ENCODE data around the gene EHBP1. TPM values are rescaled to one million over a fixed set of nuclear protein-coding genes. Genes with fewer than 3 reads are reported as not detected.

Gene EHBP1
- polyA plus RNA-seq, 3 donors: 4.2 to 6.1 (median 6.0) TPM

GRCh38 chr2:62774555-62775366 is 69.2 kb downstream of the EHBP1 start:
- peak; percentile 95 for TF ChIP-seq CTCF (IDR thresholded peaks at IDR 0.05)
- Mint-ChIP-seq H3K27ac (peak overlapping the region in 1 of 7 donors; percentile 30), H3K36me3 (no peaks in the 10 kb centered on the region), H3K9me3 (no peaks in the 10 kb centered on the region), H3K4me3 (no peak overlapping the region), H3K4me1 (peaks cover 13% of the 10 kb centered on the region), H3K27me3 (ENCODE audit: low read depth in 3 of 3) (no peaks in the 10 kb centered on the region)
- H3K79me2 ChIP-seq (ENCODE audit: insufficient read depth, low read length): no peaks in the 10 kb centered on the region
- H3K27ac ChIP-seq (ENCODE audit: low read depth in 1 of 2, low read length in 2 of 2): no peak overlapping the region
- H3K4me2 ChIP-seq (replicated peaks; ENCODE audit: extremely low read depth, low read length, poor library complexity, severe bottlenecking): no peak overlapping the region
- intact Hi-C loops (cut with micrococcal nuclease): loop anchor here (5.0 kb wide), 1 partner anchor 317 kb away; no protein-coding TSS in a partner anchor
- no peak overlapping the region for H3K9ac ChIP-seq (ENCODE audit: insufficient read depth, low read length, poor library complexity, severe bottlenecking)
- H3K4me1 ChIP-seq (ENCODE audit: control insufficient read depth in 1 of 2, insufficient read depth in 2 of 2, low read length in 2 of 2): peaks cover 5% of the 10 kb centered on the region in 2 donors
- H2AFZ ChIP-seq (ENCODE audit: insufficient read depth, low read depth, low read length, poor library complexity, severe bottlenecking): no peak overlapping the region
- no peaks in the 10 kb centered on the region for H4K20me1 ChIP-seq (ENCODE audit: insufficient read depth, low read length)
- WGBS (ENCODE audit: insufficient coverage): no CpG with 5 or more reads among the region's 5 CpGs
- H3K9me3 ChIP-seq (replicated peaks in 1 of 2; ENCODE audit: control insufficient read depth in 1 of 2, insufficient read depth in 1 of 2, low read length in 2 of 2): no peaks in the 10 kb centered on the region
- H3K27me3 ChIP-seq (ENCODE audit: control insufficient read depth in 2 of 2, insufficient read depth in 2 of 2, low read length in 2 of 2): no peaks in the 10 kb centered on the region
- DNase-seq: peak; percentile 6 to 46 (median 15)
- no peak overlapping the region for H3K4me3 ChIP-seq (replicated peaks in 1 of 3; ENCODE audit: low read depth in 2 of 3, low read length in 3 of 3)
- no peaks in the 10 kb centered on the region for H3K36me3 ChIP-seq (replicated peaks in 1 of 2; ENCODE audit: control insufficient read depth in 1 of 2, insufficient read depth in 2 of 2, low read length in 2 of 2)

GRCh38 chr2:62775367-62775668 is 69.8 kb downstream of the EHBP1 start:
- H3K9ac ChIP-seq (ENCODE audit: insufficient read depth, low read length, poor library complexity, severe bottlenecking): no peak overlapping the region

More at GRCh38 chr2:62775367-62775668, 69.8 kb downstream of the EHBP1 start:
- intact Hi-C loops (cut with micrococcal nuclease): loop anchor here (5.0 kb wide), 1 partner anchor 318 kb away; no protein-coding TSS in a partner anchor
- no CpG with 5 or more reads among the region's 2 CpGs for WGBS (ENCODE audit: insufficient coverage)
- DNase-seq: no peak
- TF ChIP-seq CTCF (IDR thresholded peaks at IDR 0.05): peak; percentile 66
- no peaks in the 10 kb centered on the region for H3K79me2 ChIP-seq (ENCODE audit: insufficient read depth, low read length)
- no peak overlapping the region for H3K27ac Mint-ChIP-seq
- no peak overlapping the region for H3K4me2 ChIP-seq (replicated peaks; ENCODE audit: extremely low read depth, low read length, poor library complexity, severe bottlenecking)
- no peak overlapping the region for H3K27ac ChIP-seq (ENCODE audit: low read depth in 1 of 2, low read length in 2 of 2)
- no peak overlapping the region for H3K4me3 Mint-ChIP-seq
- H3K4me1 Mint-ChIP-seq: peaks cover 13% of the 10 kb centered on the region
- no peaks in the 10 kb centered on the region for H4K20me1 ChIP-seq (ENCODE audit: insufficient read depth, low read length)
- no peak overlapping the region for H2AFZ ChIP-seq (ENCODE audit: insufficient read depth, low read depth, low read length, poor library complexity, severe bottlenecking)
- no peaks in the 10 kb centered on the region for H3K36me3 Mint-ChIP-seq
- H3K4me3 ChIP-seq (replicated peaks in 1 of 3; ENCODE audit: low read depth in 2 of 3, low read length in 3 of 3): no peak overlapping the region
- no peaks in the 10 kb centered on the region for H3K27me3 Mint-ChIP-seq (ENCODE audit: low read depth in 3 of 3)
- no peaks in the 10 kb centered on the region for H3K9me3 Mint-ChIP-seq
- H3K27me3 ChIP-seq (ENCODE audit: control insufficient read depth in 2 of 2, insufficient read depth in 2 of 2, low read length in 2 of 2): no peaks in the 10 kb centered on the region
- H3K9me3 ChIP-seq (replicated peaks in 1 of 2; ENCODE audit: control insufficient read depth in 1 of 2, insufficient read depth in 1 of 2, low read length in 2 of 2): no peaks in the 10 kb centered on the region
- no peaks in the 10 kb centered on the region for H3K36me3 ChIP-seq (replicated peaks in 1 of 2; ENCODE audit: control insufficient read depth in 1 of 2, insufficient read depth in 2 of 2, low read length in 2 of 2)
- H3K4me1 ChIP-seq (ENCODE audit: control insufficient read depth in 1 of 2, insufficient read depth in 2 of 2, low read length in 2 of 2): peaks cover 5% of the 10 kb centered on the region in 2 donors

Measured in CD14-positive monocyte (primary cell).